Cardiac septum (tissue), 1 donor: ENCODE results near the gene CMTM8. TPM values are rescaled to one million over a fixed set of nuclear protein-coding genes. Genes with fewer than 3 reads are reported as not detected.
"Not testable (repeated sequence)": the region's sequence is repeated elsewhere in the genome, so short reads cannot be mapped to it uniquely, and the experiment has no call there.

ENCODE experiments used
- DNase-seq: peaks from one replicate; pipeline ENCODE4 v3.0.0-alpha.2; 2020; ENCODE audit warnings: low spot score
- intact Hi-C: fragments of 100-400 bp; cut with DNase I; formaldehyde crosslinking; loops from one replicate; pipeline ENCODE4 v1.14.0; 2022
- total RNA-seq: library from RNA; stranded (reverse); fragmentation: NEBNext Ultra II Directional; extraction: Animal tissue kit (Norgen Biotek cat#: 25700); gene quantifications from one replicate; pipeline ENCODE4 v1.2.1, GENCODE V29; 2021
- donor health status: DM: no; HTN: no; CAD: no.

CMTM8 gene
- total RNA-seq, 1 donor from 2014 or later, result 5.5 TPM

GRCh38 chr3:32224016-32224516 lies 14.4 kb upstream of the CMTM8 start:
- DNase-seq, result no peak
- intact Hi-C loops, result no loop called here

- intact Hi-C loops, result no loop called here
- no peak for DNase-seq
Observed at GRCh38 chr3:32226875-32227500, 11.5 kb upstream of the CMTM8 start.

GRCh38 chr3:32228743-32229142 lies 9.7 kb upstream of the CMTM8 start:
- intact Hi-C loops, DNase-seq: not testable (repeated sequence)

- no peak for DNase-seq
- intact Hi-C loops, result no loop called here
Observed at GRCh38 chr3:32229565-32229964, 8.9 kb upstream of the CMTM8 start.

- no peak for DNase-seq
Observed at GRCh38 chr3:32236377-32236776, 2.1 kb upstream of the CMTM8 start.

GRCh38 chr3:32237670-32238452 lies 619 bp upstream of the CMTM8 start:
- DNase-seq, result peak; percentile 84
- intact Hi-C loops, result loop anchor here (2.0 kb wide), 2 partner anchors 37 to 59 kb away; no protein-coding TSS in a partner anchor

More at GRCh38 chr3:32236377-32236776, 2.1 kb upstream of the CMTM8 start:
- intact Hi-C loops, result no loop called here

- no peak for DNase-seq
Observed at GRCh38 chr3:32239307-32240158, 1.1 kb downstream of the CMTM8 start.

GRCh38 chr3:32240159-32240545 lies 1.7 kb downstream of the CMTM8 start:
- DNase-seq, result no peak

More at GRCh38 chr3:32239307-32240158, 1.1 kb downstream of the CMTM8 start:
- intact Hi-C loops, result loop anchor here (2.0 kb wide), 2 partner anchors 39 to 61 kb away; no protein-coding TSS in a partner anchor

GRCh38 chr3:32241100-32241499 lies 2.6 kb downstream of the CMTM8 start:
- intact Hi-C loops, result no loop called here

More at GRCh38 chr3:32240159-32240545, 1.7 kb downstream of the CMTM8 start:
- intact Hi-C loops, result no loop called here

GRCh38 chr3:32243519-32243918 lies 5.0 kb downstream of the CMTM8 start:
- intact Hi-C loops, result no loop called here
- no peak for DNase-seq

More at GRCh38 chr3:32241100-32241499, 2.6 kb downstream of the CMTM8 start:
- no peak for DNase-seq

GRCh38 chr3:32245200-32245599 lies 6.7 kb downstream of the CMTM8 start:
- intact Hi-C loops, result no loop called here
- no peak for DNase-seq

GRCh38 chr3:32246079-32246675 lies 7.7 kb downstream of the CMTM8 start:
- intact Hi-C loops, result no loop called here

GRCh38 chr3:32249184-32249782 lies 10.8 kb downstream of the CMTM8 start:
- DNase-seq, result no peak
- intact Hi-C loops, result no loop called here

More at GRCh38 chr3:32246079-32246675, 7.7 kb downstream of the CMTM8 start:
- no peak for DNase-seq

GRCh38 chr3:32254268-32254667 lies 15.8 kb downstream of the CMTM8 start:
- intact Hi-C loops, result no loop called here
- DNase-seq, result no peak

GRCh38 chr3:32255345-32255744 lies 16.9 kb downstream of the CMTM8 start:
- intact Hi-C loops, result no loop called here
- DNase-seq, result no peak

GRCh38 chr3:32256206-32256605 lies 17.7 kb downstream of the CMTM8 start:
- DNase-seq, result no peak

GRCh38 chr3:32257042-32257441 lies 18.6 kb downstream of the CMTM8 start:
- intact Hi-C loops, result no loop called here
- DNase-seq, result no peak

More at GRCh38 chr3:32256206-32256605, 17.7 kb downstream of the CMTM8 start:
- intact Hi-C loops, result no loop called here

GRCh38 chr3:32257641-32258438 lies 19.4 kb downstream of the CMTM8 start:
- DNase-seq, result no peak
- intact Hi-C loops, result no loop called here
